B cell (primary cell): ENCODE measurements around the gene BCL2L15. TPM values are rescaled to one million over a fixed set of nuclear protein-coding genes. Genes with fewer than 3 reads are reported as not detected.

Experiments used
- ATAC-seq: fragments of 200-7000 bp; cut with Tn5 transposase; one replicate; pipeline ENCODE4 v1.10.0; 2021; ENCODE audit warnings: low read depth, mild to moderate bottlenecking, moderate number of reproducible peaks, moderate library complexity
- CTCF ChIA-PET: fragments of 350-600 bp; sonication (Branson Sonifier 250); formaldehyde crosslinking; loops from one replicate; lab custom pipeline; 2021; ENCODE audit warnings: antibody characterized with exemption, inconsistent platforms; lab: Charles Lee
- POLR2A ChIA-PET: fragments of 350-600 bp; sonication (Branson Sonifier 250); formaldehyde crosslinking; loops from one replicate; lab custom pipeline; 2021; ENCODE audit warnings: antibody characterized with exemption; lab: Charles Lee
- DNase-seq: peaks from one replicate; pipeline ENCODE4 v3.0.0; 2013
- H2AFZ ChIP-seq: 2 replicates; pipeline ENCODE4 v1.6.1; 2012; ENCODE audit warnings: mild to moderate bottlenecking, low read depth, low read length; ENCODE audit not compliant: insufficient read depth, poor library complexity, severe bottlenecking
- H3K27ac ChIP-seq, 2 donors: 1 replicate in 1 of 2; 2 replicates in 1 of 2; pipeline ENCODE4 v1.5.1; 2012 to 2013; ENCODE audit warnings: low read length in 2 of 2, mild to moderate bottlenecking in 2 of 2, moderate library complexity in 1 of 2
- H3K27me3 ChIP-seq, 4 experiments: fragments of 200-600 bp in 1 of 4; sonication (generic) in 1 of 4; replicated peaks in 1 of 4; 1 replicate in 2 of 4; 2 replicates in 2 of 4; pipeline versions ENCODE4 v1.6.1 to v1.7.0; 2013 to 2016; ENCODE audit warnings: low read length in 3 of 4, mild to moderate bottlenecking in 2 of 4, mixed read lengths in 1 of 4, moderate library complexity in 1 of 4; ENCODE audit not compliant: insufficient read depth in 4 of 4, control insufficient read depth in 3 of 4; ENCODE audit errors: control extremely low read depth in 1 of 4
- H3K36me3 ChIP-seq, 2 experiments: replicated peaks in 1 of 2; 1 replicate in 1 of 2; 2 replicates in 1 of 2; pipeline versions ENCODE4 v1.6.1 to v1.7.1; 2013; ENCODE audit warnings: low read length in 1 of 2; ENCODE audit not compliant: insufficient read depth in 2 of 2, control insufficient read depth in 1 of 2; ENCODE audit errors: control extremely low read depth in 1 of 2, extremely low read depth in 1 of 2
- H3K4me1 ChIP-seq, 2 donors: fragments of 200-600 bp in 1 of 2; sonication (generic) in 1 of 2; 1 replicate in 1 of 2; 2 replicates in 1 of 2; pipeline versions ENCODE4 v1.5.1 to v1.6.1; 2013 to 2017; ENCODE audit warnings: low read length in 2 of 2; ENCODE audit not compliant: control insufficient read depth in 2 of 2, insufficient read depth in 2 of 2
- H3K4me2 ChIP-seq: replicated peaks from 2 replicates; pipeline ENCODE3; 2012; ENCODE audit warnings: mild to moderate bottlenecking, low read depth, low read length; ENCODE audit not compliant: poor library complexity, severe bottlenecking
- H3K4me3 ChIP-seq, 5 experiments: fragments of 200-600 bp in 1 of 5; sonication (generic) in 1 of 5; 1 replicate in 3 of 5; 2 replicates in 2 of 5; pipeline versions ENCODE4 v1.5.1 to v1.7.0; 2011 to 2016; ENCODE audit warnings: low read length in 4 of 5, mild to moderate bottlenecking in 4 of 5, low read depth in 2 of 5, control low read depth in 1 of 5, moderate library complexity in 1 of 5; ENCODE audit not compliant: insufficient read depth in 1 of 5; ENCODE audit errors: control extremely low read depth in 1 of 5, extremely low read depth in 1 of 5
- H3K79me2 ChIP-seq: fragments of 200-600 bp; sonication (generic); one replicate; pipeline ENCODE4 v1.6.0; 2016; ENCODE audit warnings: low read length; ENCODE audit not compliant: control insufficient read depth, insufficient read depth
- H3K9ac ChIP-seq: fragments of 200-600 bp; sonication (generic); 2 replicates; pipeline ENCODE4 v1.6.1; 2017; ENCODE audit warnings: mild to moderate bottlenecking, low read length, moderate library complexity
- H3K9me3 ChIP-seq, 3 donors: one replicate each; pipeline versions ENCODE4 v1.6.1 to v1.7.1; 2013; ENCODE audit warnings: low read length in 2 of 3; ENCODE audit not compliant: control insufficient read depth in 2 of 3, insufficient read depth in 1 of 3; ENCODE audit errors: control extremely low read depth in 1 of 3
- H4K20me1 ChIP-seq: 2 replicates; pipeline ENCODE4 v1.6.0; 2012; ENCODE audit warnings: mild to moderate bottlenecking, low read length; ENCODE audit not compliant: insufficient read depth, control insufficient read depth, poor library complexity, severe bottlenecking
- H3K27ac Mint-ChIP-seq: one replicate; pipeline ENCODE4 v1.8.0; 2021; ENCODE audit warnings: mixed read lengths
- H3K27me3 Mint-ChIP-seq: one replicate; pipeline ENCODE4 v1.8.0; 2021; ENCODE audit warnings: mixed read lengths
- H3K4me1 Mint-ChIP-seq: one replicate; pipeline ENCODE4 v1.8.0; 2021; ENCODE audit warnings: mixed read lengths
- H3K4me3 Mint-ChIP-seq: one replicate; pipeline ENCODE4 v1.8.0; 2021; ENCODE audit warnings: mixed read lengths
- H3K9me3 Mint-ChIP-seq: one replicate; pipeline ENCODE4 v1.8.0; 2022; ENCODE audit warnings: mixed read lengths; ENCODE audit not compliant: insufficient read depth
- CTCF ChIP-seq: fragments of 200-600 bp; IDR thresholded peaks from one replicate; pipeline ENCODE4 v1.8.0; 2022; ENCODE audit warnings: antibody characterized with exemption, mild to moderate bottlenecking
- EZH2 ChIP-seq: IDR thresholded peaks from 2 replicates; pipeline ENCODE4 v1.6.1; 2012; ENCODE audit warnings: borderline replicate concordance, low read depth, mild to moderate bottlenecking, moderate library complexity, low read length; ENCODE audit not compliant: insufficient read depth, poor library complexity, severe bottlenecking
- WGBS: methylation state at CpG from one replicate; pipeline ENCODE4 v1.1.5; 2013; ENCODE audit warnings: missing lambda C conversion rate; ENCODE audit not compliant: insufficient coverage; 5-methylcytosine and 5-hydroxymethylcytosine counted together
- intact Hi-C: fragments of 100-400 bp; cut with micrococcal nuclease; formaldehyde crosslinking; loops from one replicate; pipeline ENCODE4 v1.10.0; 2022
- polyA plus RNA-seq: library from polyadenylated mRNA; depleted of rRNA; stranded (reverse); fragments of >200 nt; gene quantifications from 2 replicates; pipeline ENCODE4 v1.2.3, GENCODE V29; 2012
- total RNA-seq, 2 donors: library from RNA; stranded (reverse); fragments of 120-200 nt in 1 of 2; gene quantifications; 1 replicate in 1 of 2; 2 replicates in 1 of 2; pipeline versions ENCODE4 v1.2.3 to v1.2.4, GENCODE V29; 2013 to 2022

BCL2L15 gene
- total and polyA plus RNA-seq, 2 donors (not counting 1 experiment from before 2014, with no cell fraction given), result 0.63 to 1.6 TPM

DNA sequence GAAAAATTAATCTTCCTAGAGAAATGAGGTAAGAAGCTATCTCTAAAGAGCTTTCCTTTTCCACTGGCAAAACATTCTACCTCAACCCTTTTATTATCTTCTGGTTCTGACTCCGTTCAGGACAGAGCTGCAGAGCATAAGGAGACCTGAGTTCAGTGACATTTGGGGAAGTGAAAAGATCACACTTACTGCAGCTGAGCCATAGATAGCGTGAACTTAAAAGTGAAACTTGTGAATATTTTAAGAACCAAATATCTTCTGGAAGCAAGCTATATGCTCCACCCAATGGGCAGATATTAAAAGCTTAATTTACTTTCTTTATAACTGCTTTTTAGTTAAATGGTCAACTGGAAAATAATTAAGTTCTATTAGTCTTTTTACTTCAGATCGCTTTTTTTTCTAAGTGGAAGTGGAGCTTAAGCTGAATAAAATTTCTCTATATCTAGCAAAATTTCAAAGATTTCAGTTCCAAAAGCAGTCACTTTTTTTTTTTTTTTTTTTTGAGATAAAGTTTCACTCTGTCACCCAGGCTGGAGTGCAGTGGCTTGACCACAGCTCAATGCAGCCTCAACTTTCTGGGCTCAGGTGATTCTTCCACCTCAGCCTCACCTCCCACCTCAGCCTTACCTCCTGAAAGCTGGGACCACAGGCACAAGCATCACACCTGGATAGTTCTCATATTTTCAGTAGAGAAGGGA is 27.8 kb downstream of the BCL2L15 start:
- POLR2A ChIA-PET, result interaction anchor here (0.7 to 1.1 kb wide), 4 partner anchors 10 to 56 kb away, joined by 4 to 10 read pairs (median 5); partner anchors contain the start of genes AP4B1 and DCLRE1B
- H4K20me1 ChIP-seq, result no peaks in the 10 kb centered on the region
- H3K4me2 ChIP-seq, result peak overlapping the region; percentile 68
- CTCF ChIA-PET, result interaction anchor here (0.6 to 4.2 kb wide), 18 partner anchors 10 to 1145 kb away, joined by 3 to 36 read pairs (median 4); partner anchors contain the start of genes AP4B1, HIPK1 and PPM1J
- H3K27me3 ChIP-seq, result no peaks in the 10 kb centered on the region
- Mint-ChIP-seq H3K4me3 (peak overlapping the region; percentile 72), H3K27ac (peak overlapping the region; percentile 92), H3K9me3 (no peaks in the 10 kb centered on the region), H3K27me3 (no peaks in the 10 kb centered on the region), H3K4me1 (peaks cover 58% of the 10 kb centered on the region)
- H3K4me3 ChIP-seq, result peak overlapping the region; percentile 5 to 58 (median 31)
- peak overlapping the region; percentile 39 for H3K9ac ChIP-seq
- H2AFZ ChIP-seq, result peak overlapping the region; percentile 14
- no peaks in the 10 kb centered on the region for H3K9me3 ChIP-seq
- peaks cover 37% of the 10 kb centered on the region for H3K79me2 ChIP-seq
- peak overlapping the region; percentile 73 to 80 for H3K27ac ChIP-seq
- H3K36me3 ChIP-seq, result peaks cover 6 to 18% of the 10 kb centered on the region in 2 experiments
- DNase-seq (peak; percentile 79), ATAC-seq (peak; percentile 80)
- TF ChIP-seq CTCF (no peak), EZH2 (no peak)
- H3K4me1 ChIP-seq, result peaks cover 58 to 60% of the 10 kb centered on the region in 2 donors
- no CpG with 5 or more reads among the region's 3 CpGs for WGBS
- intact Hi-C loops, result loop anchor here (1.0 to 2.0 kb wide), 5 partner anchors 12 to 69 kb away; partner anchors contain the start of genes AP4B1, HIPK1, PTPN22 and RSBN1
